Right renal cortex interstitium (tissue), 3 donors: Measurements from ENCODE around the gene ITGA5. TPM values are rescaled to one million over a fixed set of nuclear protein-coding genes. Genes with fewer than 3 reads are reported as not detected.

ENCODE experiments used
- DNase-seq, 3 donors: peaks; one replicate each; pipeline ENCODE4 v3.0.0-alpha.2; 2013; ENCODE audit warnings: low read depth in 3 of 3, low spot score in 2 of 3
- polyA plus RNA-seq, 3 donors: library from polyadenylated mRNA; unstranded; fragments of 120-200 nt; gene quantifications; one replicate each; pipeline ENCODE4 v1.2.1, GENCODE V29; 2013; ENCODE audit not compliant: insufficient read length in 3 of 3

ITGA5 gene
- polyA plus RNA-seq, 3 donors = 38.1 to 40.6 (median 39.8) TPM

DNA sequence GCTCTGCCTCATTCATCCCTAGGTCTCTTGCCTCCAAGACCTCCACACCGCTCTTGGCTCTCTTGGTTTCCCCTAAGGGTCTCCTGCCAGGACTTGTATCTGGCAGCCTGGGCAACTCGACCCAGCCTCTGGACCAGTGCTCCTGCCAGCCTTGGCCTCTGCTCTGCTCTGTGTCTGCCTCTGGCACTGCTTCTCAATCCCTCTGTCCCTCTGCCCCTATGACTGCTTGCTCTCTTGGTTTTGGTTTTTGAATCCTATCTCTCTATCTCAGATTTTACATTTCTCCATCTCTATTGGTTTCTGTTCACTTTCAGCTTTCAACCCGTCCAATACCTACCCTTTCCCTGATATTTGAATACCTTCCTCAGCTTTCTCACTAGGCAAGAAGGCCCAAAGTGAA, 6.3 kb downstream of the ITGA5 start:
- no peak for DNase-seq

DNA sequence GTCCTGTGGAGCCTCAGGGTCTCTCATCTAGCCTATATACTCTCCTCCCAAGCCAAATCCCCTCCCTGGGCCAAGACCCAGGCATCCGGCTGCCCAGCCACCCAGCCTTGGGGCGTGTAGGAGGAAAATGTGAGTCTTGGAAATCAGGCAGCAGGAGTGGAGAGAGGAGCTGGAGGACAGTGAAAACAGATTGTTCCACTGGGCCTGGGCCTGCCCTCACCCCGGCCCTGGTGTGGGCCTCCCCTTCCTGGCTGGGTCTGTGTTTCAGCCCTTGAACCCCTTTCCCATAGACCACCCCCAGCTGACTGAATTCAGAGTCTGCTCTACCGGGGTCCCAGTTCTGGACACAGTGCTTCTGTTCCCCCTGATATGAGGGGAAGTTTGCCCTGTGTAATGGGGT, 6.7 kb downstream of the ITGA5 start:
- DNase-seq = no peak

DNA sequence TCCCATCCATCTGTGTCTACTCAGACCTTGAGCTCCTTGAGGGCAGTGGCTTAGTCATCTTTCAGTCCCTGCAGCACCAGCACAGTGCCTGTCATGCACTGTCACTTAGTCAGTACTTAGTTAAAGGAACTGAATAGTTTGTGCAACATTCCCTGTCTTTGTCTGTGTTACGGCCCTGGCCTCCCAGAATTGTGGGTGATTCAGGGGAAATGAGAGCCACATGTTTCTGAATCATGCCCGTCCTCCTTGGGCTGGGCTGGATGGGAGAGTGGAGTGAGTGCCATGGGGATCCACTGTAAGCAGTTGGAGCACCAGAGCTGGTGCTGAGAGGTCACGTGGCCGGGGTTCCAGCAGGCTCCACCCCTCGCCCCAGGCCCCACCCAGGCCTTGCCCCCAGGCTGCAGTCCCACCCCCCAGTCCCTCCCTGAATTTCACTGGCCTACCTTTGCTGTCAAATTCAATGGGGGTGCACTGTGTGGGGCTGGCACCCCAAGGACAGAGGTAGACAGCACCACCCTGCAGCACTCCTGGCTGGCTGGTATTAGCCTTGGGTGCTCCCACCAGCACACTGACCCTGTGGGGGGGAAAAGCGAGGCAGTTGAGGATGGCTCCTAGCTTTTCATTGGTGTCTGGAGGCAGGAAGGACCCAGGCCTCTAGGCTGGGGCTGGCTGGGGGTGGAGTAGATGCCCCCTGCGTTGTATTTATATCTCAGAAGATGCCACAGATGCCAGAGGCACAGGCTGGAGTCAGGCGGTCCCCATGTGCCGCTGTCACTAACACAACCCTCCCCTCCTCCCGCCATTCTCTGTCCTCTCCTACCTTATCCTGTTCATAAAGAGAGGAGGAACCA, 7.5 kb downstream of the ITGA5 start:
- DNase-seq = no peak

GRCh38 chr12:54409267-54409666, 9.8 kb downstream of the ITGA5 start:
- no peak for DNase-seq

- no peak for DNase-seq
Observed at GRCh38 chr12:54407183-54407905, 11.7 kb downstream of the ITGA5 start.

- DNase-seq = no peak
Observed at GRCh38 chr12:54405573-54405972, 13.5 kb downstream of the ITGA5 start.

- no peak for DNase-seq
Observed at GRCh38 chr12:54405106-54405505, 14.0 kb downstream of the ITGA5 start.

DNA sequence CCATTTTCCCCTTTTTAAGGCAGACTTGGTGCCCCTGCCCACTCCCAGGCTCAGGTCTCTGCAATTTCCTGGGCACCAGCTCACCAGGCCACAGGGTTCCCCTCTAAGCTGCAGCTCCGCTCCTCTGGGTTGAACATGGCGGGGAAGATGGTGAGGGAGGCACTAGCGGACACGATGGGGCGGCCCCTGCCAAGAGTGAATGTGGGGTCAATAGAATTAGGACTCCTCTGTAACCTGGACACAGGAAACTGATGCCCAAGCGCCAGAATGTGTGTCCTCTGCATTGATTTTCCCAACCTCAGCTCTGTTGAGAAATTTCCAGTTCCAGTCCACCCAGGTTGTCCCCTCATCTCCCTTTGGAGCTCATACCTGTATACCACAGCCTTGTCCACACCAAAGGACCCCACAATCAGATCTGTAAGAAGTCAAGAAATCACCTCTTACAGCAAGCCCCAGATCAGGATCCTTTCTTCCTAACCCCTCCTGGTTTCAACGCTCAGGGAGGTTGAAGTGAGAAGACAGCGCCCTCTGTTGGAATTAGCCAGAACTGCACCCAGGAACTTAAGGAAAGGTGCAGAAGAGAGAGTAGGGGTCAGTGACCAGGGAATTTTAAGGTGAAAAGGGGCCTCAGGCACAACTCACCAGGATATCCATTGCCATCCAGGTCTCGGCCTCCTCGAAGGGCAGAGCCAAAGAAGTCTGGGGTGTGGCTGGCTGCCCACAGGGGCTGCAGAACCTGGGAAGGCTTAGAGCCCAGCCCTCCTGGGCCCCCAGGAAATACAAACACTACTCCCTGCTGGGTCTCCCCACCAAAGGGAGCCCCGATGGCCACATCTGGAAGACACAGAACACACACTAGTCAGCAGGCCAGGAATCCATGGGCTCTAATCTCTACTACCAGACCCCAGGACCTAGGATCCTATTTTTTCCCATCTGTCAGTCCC, 14.7 kb downstream of the ITGA5 start:
- no peak for DNase-seq

GRCh38 chr12:54401119-54401518, 17.9 kb downstream of the ITGA5 start:
- no peak for DNase-seq

DNA sequence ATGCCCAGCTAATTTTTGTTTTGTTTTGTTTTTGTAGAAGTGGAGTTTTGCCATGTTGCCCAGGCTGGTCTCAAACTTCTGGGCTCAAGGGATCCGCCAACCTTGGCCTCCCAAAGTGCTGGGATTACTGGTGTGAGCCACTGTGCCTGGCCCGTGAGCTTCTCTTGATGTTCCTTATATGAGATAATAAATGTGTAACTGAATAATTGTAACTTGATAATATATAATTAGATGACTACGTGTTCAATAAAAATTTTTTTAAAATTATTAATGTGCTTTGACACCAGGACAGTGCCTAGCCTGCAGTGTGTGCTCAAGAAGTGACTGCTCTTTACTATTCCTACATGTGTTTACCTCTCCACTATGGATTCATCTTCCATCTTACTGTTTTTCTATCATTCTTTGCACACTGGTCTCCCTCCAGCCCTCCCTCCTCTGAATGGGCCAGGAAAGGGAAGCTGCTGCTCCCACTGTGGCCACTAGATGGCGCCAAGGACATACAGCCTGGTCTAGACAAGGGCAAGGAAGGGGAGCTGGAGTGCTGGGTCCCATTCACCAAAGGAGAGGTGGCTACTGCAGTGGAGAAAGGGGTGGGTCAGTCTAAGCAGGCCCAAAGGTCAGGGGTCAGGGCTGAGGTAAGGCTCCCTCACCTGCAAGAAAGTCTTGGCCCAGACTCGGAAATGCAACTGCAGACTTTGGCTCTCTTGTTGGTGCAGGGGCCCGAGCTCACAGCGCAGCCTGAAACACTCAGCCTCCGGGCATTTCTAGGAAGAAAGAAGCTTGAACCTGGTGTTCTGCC, 19.9 kb downstream of the ITGA5 start:
- DNase-seq = peak in 2 of 3 donors; percentile 63 to 79

DNA sequence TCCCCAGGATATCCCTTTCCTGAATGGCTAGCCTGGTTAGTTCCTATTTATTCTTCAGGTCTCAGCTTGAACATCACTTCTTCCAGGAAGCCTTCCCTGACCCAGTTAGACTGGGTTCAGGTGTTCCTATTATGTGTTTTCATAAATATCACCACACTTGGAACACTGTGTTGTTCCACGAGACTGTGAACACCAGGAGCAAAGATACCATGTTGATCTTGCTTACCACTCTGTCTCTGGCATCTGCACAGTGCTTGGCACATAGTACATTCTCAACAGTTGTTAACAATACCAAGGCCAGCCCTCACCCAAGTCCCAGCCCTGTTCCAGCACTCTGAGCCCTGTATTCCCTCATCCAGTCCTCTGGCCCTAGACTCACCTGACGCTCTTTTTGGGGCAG, 20.8 kb downstream of the ITGA5 start:
- no peak for DNase-seq

DNA sequence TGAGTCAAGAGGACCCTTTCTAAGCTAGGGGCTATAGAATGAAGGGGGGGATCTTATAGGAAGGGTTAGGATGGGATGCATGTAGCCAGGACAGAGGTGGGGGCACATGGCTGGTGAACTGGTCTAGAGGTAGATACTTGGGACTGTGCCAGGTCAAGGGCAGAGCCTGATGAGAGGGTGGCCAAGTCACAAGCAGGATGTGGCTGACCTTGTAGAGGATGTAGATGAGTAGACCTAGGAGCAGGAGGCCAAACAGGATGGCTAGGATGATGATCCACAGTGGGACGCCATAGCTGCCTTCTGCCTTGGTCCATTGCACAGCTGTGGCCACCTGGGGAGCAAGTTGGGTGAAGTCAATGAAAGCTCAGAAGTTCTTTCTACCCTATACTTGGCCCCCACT, 21.9 kb downstream of the ITGA5 start:
- DNase-seq = no peak

DNA sequence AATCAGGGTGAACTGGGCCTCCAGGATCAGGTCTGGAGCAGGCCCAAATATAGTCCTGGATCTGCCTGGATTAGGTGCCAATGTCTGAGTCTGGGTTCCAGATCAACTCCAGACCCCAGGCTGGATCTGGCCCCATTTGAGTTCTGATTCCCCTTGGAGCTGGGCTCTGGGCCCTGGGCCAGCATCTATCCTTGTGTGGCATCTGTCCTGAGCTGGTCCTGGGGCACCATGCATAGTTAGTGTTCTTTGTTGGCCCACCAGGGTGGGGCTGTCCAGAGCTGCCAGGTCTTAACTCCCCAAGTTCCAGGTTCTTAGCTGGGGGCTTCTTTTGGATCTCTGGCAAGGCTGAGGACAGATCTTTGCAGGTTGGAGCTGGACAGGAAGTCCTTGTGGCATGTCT, 23.5 kb downstream of the ITGA5 start:
- DNase-seq = no peak

DNA sequence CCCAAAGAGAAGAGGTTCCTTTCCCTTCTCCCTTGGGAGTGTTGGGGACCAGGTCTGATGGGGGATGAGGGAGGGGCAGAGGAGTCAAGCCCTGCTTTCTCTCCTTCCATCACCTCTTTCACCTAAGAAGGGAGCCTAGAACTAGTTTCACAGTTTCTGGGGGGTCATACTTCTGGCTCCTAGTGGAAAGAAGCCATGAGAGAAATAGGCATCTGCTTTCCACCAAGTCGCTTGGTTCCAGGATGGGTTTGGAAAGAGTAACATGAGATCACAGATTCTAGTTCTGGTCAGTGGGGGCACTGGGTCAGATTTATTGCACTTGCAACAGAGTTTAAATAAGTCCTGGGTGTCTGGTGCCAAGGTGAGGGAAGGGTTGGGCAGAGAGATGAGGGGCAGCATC, 24.1 kb downstream of the ITGA5 start:
- DNase-seq = no peak

DNA sequence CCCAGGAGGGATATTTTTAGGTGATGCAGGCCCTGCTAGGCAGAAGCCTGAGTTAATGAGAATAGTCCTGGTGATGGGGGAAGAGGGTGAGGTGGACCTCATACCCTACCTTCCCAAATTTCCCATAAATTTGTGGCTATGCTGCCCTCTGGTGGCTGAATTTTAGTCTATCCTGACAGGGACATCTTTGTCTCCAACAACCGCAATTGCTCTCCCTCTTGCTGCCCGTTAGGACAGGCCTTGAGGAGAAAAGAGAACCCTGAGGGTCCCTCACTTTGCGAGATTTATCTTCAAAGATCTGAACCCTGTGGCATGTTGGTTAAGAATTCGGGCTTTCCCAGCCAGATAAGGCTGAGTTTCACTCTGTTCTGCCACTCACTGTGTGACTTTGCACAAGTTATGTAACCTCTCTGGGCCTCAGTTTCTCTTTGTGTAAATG, 24.8 kb downstream of the ITGA5 start:
- DNase-seq = no peak

DNA sequence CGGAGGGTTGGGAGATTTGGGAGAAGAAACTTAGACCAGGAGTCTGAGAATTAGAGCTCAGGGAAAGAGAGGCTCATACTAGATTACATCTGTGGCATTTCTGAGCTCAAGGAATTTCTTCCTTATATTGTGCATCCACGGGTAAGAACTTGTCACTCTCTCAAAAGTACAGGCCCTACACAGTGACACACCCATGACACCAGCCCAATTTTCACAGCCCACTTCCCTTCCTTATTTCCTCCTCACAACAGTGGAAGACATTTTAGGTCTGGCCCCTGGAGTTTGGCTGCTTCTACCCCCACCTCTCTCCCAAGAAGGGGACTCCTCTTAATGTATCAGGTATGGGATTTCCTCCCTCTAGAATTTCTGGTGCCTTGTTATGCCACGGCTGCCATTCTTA, 25.3 kb downstream of the ITGA5 start:
- no peak for DNase-seq

DNA sequence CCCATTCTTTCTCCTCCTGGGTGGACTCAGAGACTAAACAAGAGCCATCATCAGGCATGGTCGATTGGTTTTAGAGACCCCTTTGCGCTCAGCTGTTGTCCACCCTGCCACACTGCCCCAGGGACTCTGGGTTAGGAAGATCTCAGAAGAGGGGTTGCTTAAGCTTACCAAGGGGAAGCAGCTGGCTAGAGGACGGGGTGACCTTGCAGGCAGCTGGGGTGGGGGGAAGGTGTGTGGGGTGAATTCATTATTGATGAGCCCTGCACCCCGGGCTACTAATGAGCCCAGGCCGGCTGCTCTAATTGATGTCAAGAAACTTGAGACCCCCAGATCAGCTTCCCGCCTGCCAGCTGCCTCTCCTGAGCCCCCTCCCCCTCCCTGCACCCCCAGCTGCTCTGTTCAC, 25.9 kb downstream of the ITGA5 start:
- DNase-seq = no peak

DNA sequence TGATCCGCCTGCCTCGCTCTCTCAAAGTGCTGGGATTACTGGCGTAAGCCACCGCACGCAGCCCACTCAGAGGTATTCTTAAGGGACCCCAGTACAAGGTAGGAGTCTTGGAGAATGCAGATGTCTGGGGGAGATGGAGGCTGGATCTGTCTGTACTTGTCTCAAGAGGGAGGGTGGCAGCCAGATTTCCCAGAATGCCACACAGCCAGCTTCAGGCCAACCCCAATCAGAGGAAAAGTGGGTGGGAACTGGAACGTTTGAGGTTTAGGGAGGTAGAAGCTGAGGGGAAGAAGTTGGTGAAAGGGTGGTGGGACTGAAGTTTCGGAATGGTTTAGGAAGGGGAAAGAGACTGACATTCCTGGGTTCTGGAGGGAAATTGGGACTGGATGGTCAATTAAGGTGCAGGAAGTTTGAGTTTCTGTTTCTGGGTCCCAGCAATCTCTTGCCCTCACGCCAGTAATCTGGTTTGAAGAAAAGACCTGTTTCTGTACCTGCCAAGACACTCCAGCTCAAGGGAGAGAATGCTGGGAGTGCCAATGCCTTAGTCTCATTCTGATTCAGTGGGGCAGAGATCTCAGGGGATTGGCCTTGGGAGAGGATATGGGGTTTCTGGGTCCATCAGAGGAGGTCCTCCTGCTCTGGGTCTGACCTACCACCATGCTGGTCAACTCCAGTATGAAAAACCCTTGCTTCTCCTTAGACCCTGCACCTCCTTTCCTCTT, 26.4 kb downstream of the ITGA5 start:
- DNase-seq = no peak
